ENCODE data around the gene PLCB3.

The PLCB3 gene

GRCh38 chr11:64275841-64276240 lies 24.5 kb downstream of the PLCB3 start:
- DNase-seq = no peak
- in situ Hi-C loops (cut with HindIII; ENCODE audit: low pct_ligation_motif_present, low pct_unique_long_range_greater_than_20kb, low sequenced_read_pairs) = no loop called here

GRCh38 chr11:64276653-64277431 lies 25.5 kb downstream of the PLCB3 start:
- in situ Hi-C loops (cut with HindIII; ENCODE audit: low pct_ligation_motif_present, low pct_unique_long_range_greater_than_20kb, low sequenced_read_pairs) = no loop called here
- DNase-seq = no peak

- in situ Hi-C loops (cut with HindIII; ENCODE audit: low pct_ligation_motif_present, low pct_unique_long_range_greater_than_20kb, low sequenced_read_pairs) = no loop called here
- DNase-seq = no peak
Observed at GRCh38 chr11:64278576-64279190, 27.4 kb downstream of the PLCB3 start.

GRCh38 chr11:64281957-64282770 lies 30.8 kb downstream of the PLCB3 start:
- in situ Hi-C loops (cut with HindIII; ENCODE audit: low pct_ligation_motif_present, low pct_unique_long_range_greater_than_20kb, low sequenced_read_pairs) = no loop called here
- DNase-seq = no peak

GRCh38 chr11:64283092-64283491 lies 31.8 kb downstream of the PLCB3 start:
- in situ Hi-C loops (cut with HindIII; ENCODE audit: low pct_ligation_motif_present, low pct_unique_long_range_greater_than_20kb, low sequenced_read_pairs) = no loop called here
- no peak for DNase-seq

- peak; percentile 89 for DNase-seq
- in situ Hi-C loops (cut with HindIII; ENCODE audit: low pct_ligation_motif_present, low pct_unique_long_range_greater_than_20kb, low sequenced_read_pairs) = no loop called here
Observed at GRCh38 chr11:64284048-64284961, 33.0 kb downstream of the PLCB3 start, which contains the start of gene BAD. BAD (minus strand) TSS chr11:64284665; CDS start chr11:64284368, 297 bp downstream.

- in situ Hi-C loops (cut with HindIII; ENCODE audit: low pct_ligation_motif_present, low pct_unique_long_range_greater_than_20kb, low sequenced_read_pairs) = no loop called here
Observed at GRCh38 chr11:64284962-64285884, 33.9 kb downstream of the PLCB3 start, which contains the start of gene GPR137. GPR137 (plus strand) TSS chr11:64285848; CDS start chr11:64286525, 677 bp downstream.

GRCh38 chr11:64285885-64286800 lies 34.8 kb downstream of the PLCB3 start:
- in situ Hi-C loops (cut with HindIII; ENCODE audit: low pct_ligation_motif_present, low pct_unique_long_range_greater_than_20kb, low sequenced_read_pairs) = no loop called here
- peak; percentile 28 for DNase-seq

More at GRCh38 chr11:64284962-64285884, 33.9 kb downstream of the PLCB3 start, which contains the start of gene GPR137:
- peak; percentile 74 for DNase-seq

GRCh38 chr11:64286801-64287159 lies 35.5 kb downstream of the PLCB3 start:
- DNase-seq = no peak
- in situ Hi-C loops (cut with HindIII; ENCODE audit: low pct_ligation_motif_present, low pct_unique_long_range_greater_than_20kb, low sequenced_read_pairs) = no loop called here

GRCh38 chr11:64287676-64288352 lies 36.5 kb downstream of the PLCB3 start:
- in situ Hi-C loops (cut with HindIII; ENCODE audit: low pct_ligation_motif_present, low pct_unique_long_range_greater_than_20kb, low sequenced_read_pairs) = no loop called here
- no peak for DNase-seq

GRCh38 chr11:64288353-64288750 lies 37.0 kb downstream of the PLCB3 start:
- DNase-seq = no peak
- in situ Hi-C loops (cut with HindIII; ENCODE audit: low pct_ligation_motif_present, low pct_unique_long_range_greater_than_20kb, low sequenced_read_pairs) = no loop called here

GRCh38 chr11:64289002-64289564 lies 37.8 kb downstream of the PLCB3 start:
- in situ Hi-C loops (cut with HindIII; ENCODE audit: low pct_ligation_motif_present, low pct_unique_long_range_greater_than_20kb, low sequenced_read_pairs) = no loop called here
- DNase-seq = no peak

- in situ Hi-C loops (cut with HindIII; ENCODE audit: low pct_ligation_motif_present, low pct_unique_long_range_greater_than_20kb, low sequenced_read_pairs) = no loop called here
- no peak for DNase-seq
Observed at GRCh38 chr11:64290352-64291261, 39.3 kb downstream of the PLCB3 start.

GRCh38 chr11:64291262-64291751 lies 40.0 kb downstream of the PLCB3 start, which contains the start of gene KCNK4:
KCNK4 (plus strand) TSS chr11:64291302; CDS start chr11:64293019, 1,717 bp downstream.
- in situ Hi-C loops (cut with HindIII; ENCODE audit: low pct_ligation_motif_present, low pct_unique_long_range_greater_than_20kb, low sequenced_read_pairs) = no loop called here
- no peak for DNase-seq

All from ACHN (cell line).